Activated naive CD8-positive, alpha-beta T cell treated with anti-CD3 and anti-CD28 coated beads, Interleukin-2, amount 50 U/mL, for 24 hours (primary cell): ENCODE results near the gene FH.

Experiments
- ATAC-seq: fragments of 150-1000 bp; cut with Tn5 transposase; one replicate; pipeline ENCODE4 v1.10.0; 2021
- DNase-seq: peaks from one replicate; pipeline ENCODE4 v3.0.0; 2021
- H3K27ac Mint-ChIP-seq: one replicate; pipeline ENCODE4 v1.8.0; 2021; ENCODE audit warnings: mild to moderate bottlenecking, mixed read lengths
- H3K27me3 Mint-ChIP-seq: one replicate; pipeline ENCODE4 v1.8.0; 2021; ENCODE audit warnings: mixed read lengths
- H3K36me3 Mint-ChIP-seq: one replicate; pipeline ENCODE4 v1.8.0; 2021; ENCODE audit warnings: low read depth, mixed read lengths
- H3K4me1 Mint-ChIP-seq: one replicate; pipeline ENCODE4 v1.8.0; 2021; ENCODE audit warnings: mixed read lengths
- H3K4me3 Mint-ChIP-seq: one replicate; pipeline ENCODE4 v1.8.0; 2021; ENCODE audit warnings: mild to moderate bottlenecking, moderate library complexity, mixed read lengths
- H3K9me3 Mint-ChIP-seq: one replicate; pipeline ENCODE4 v1.8.0; 2021; ENCODE audit warnings: mixed read lengths

The FH gene

DNA sequence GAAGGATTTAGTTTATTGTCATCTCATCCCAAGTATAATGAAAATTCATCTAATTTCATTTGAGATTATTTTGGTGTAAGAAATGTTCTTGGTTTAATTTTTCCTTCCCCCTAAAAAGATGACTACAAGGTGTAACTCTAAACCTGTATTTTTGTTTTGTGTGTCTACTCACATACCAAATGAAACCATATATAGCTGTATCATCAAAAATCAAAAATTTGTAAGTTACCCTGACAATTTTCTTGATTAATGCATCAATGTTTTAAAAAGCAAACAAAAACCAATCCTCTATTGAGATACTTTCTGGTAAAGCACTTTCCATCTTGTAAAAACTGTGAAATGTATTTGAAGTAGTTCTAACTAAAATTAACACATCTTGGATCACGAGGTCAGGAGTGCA is 30.8 kb downstream of the FH start:
- DNase-seq (no peak), ATAC-seq (no peak)
- H3K9me3 Mint-ChIP-seq: no peaks in the 10 kb centered on the region
- H3K4me1 Mint-ChIP-seq: peaks cover 6% of the 10 kb centered on the region
- H3K27me3 Mint-ChIP-seq: no peaks in the 10 kb centered on the region
- no peak overlapping the region for H3K27ac Mint-ChIP-seq
- H3K36me3 Mint-ChIP-seq: peaks cover 1% of the 10 kb centered on the region
- H3K4me3 Mint-ChIP-seq: no peak overlapping the region

DNA sequence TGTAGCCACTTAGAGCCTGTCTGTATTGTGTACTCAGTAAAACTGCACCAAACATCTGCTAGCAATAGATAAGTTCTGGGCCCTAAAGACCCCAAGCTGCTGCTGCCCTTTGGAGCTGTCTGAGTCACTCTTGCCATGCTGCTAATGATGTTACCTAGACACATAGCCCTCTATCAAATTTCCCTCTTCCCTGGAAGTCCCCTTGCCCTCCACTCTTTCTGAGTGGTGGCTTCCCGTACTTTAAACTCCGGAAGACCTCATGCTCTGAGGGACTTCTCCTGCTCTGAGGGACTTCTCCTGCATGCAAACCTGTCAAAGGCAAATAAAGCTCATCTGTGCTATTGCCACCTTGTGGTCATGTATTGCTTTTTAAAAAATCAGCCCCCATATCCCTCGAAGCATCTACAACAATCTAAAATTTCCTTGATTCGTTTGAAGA is 34.0 kb downstream of the FH start:
- Mint-ChIP-seq H3K27me3 (peaks cover 7% of the 10 kb centered on the region), H3K9me3 (no peaks in the 10 kb centered on the region), H3K4me3 (no peak overlapping the region), H3K4me1 (peaks cover 12% of the 10 kb centered on the region), H3K27ac (no peak overlapping the region), H3K36me3 (no peaks in the 10 kb centered on the region)
- ATAC-seq: peak; percentile 73
- peak; percentile 3 for DNase-seq

DNA sequence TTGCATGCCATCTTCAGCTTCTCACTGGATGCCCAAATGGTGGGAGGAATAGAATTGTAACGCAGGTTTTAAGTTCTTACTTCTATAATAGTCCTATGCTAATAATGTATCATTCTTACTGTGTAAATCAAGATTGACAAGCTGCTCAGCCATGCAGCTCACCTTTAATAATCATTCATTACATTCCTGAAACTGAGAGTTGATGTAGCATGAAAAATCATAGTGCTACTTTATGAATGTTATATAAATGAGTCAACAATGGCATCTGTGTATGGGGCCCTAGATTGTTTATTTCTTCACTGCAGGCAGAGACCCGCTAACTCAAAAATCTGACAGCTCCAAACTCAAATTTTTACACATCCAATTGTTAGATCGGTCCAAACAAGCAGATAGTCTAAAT is 34.4 kb downstream of the FH start:
- Mint-ChIP-seq H3K4me3 (no peak overlapping the region), H3K27me3 (peaks cover 7% of the 10 kb centered on the region), H3K4me1 (peaks cover 12% of the 10 kb centered on the region), H3K27ac (no peak overlapping the region), H3K36me3 (no peaks in the 10 kb centered on the region), H3K9me3 (no peaks in the 10 kb centered on the region)
- DNase-seq: no peak
- peak; percentile 40 for ATAC-seq

DNA sequence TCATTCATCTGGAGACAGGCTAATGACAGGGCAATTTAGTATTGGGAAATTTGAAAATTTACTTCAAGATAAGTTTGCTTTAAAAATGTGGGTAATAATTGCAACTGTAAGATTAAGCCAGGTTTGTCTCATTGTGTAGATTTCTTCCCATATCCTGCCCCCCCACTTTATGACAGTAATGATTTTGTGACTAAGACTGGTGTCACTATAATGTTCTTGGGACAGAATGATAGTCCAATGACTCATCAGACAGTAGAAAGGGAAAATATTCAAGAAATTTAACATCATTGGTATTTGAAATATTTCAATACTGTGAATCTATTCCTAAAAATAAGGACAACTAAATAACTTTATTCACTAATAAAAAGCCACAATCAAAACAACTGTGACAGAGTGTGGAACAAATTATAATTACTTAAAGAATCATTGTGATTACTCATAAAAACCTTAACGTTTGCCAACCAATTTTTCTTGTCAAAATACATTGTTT is 36.7 kb downstream of the FH start:
- Mint-ChIP-seq H3K27ac (no peak overlapping the region), H3K36me3 (no peaks in the 10 kb centered on the region), H3K4me3 (no peak overlapping the region), H3K4me1 (peaks cover 12% of the 10 kb centered on the region), H3K27me3 (peaks cover 9% of the 10 kb centered on the region), H3K9me3 (no peaks in the 10 kb centered on the region)
- DNase-seq: no peak
- peak; percentile 37 for ATAC-seq

DNA sequence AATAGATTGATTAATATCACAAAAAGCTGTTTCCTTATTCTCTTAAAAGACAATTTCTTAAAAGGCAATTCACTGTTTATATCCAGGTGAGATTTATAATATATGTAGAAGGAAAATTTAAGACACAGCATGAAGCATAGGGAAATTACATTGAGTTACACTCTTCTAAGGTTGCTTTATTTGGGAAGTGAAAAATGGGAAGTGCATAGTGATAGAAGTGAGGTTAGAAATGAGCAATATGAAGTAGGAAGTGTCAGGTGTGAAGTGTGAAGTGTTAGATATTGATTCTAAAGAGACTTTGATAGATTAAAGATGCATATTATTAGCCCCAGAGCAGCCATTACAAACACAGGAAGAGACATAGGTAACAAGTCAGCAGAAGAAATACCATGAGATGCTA is 40.3 kb downstream of the FH start:
- ATAC-seq: no peak
- DNase-seq: no peak
- peaks cover 9% of the 10 kb centered on the region for H3K27me3 Mint-ChIP-seq
- peaks cover 6% of the 10 kb centered on the region for H3K4me1 Mint-ChIP-seq
- H3K27ac Mint-ChIP-seq: no peak overlapping the region
- H3K9me3 Mint-ChIP-seq: no peaks in the 10 kb centered on the region
- H3K4me3 Mint-ChIP-seq: no peak overlapping the region
- H3K36me3 Mint-ChIP-seq: no peaks in the 10 kb centered on the region

DNA sequence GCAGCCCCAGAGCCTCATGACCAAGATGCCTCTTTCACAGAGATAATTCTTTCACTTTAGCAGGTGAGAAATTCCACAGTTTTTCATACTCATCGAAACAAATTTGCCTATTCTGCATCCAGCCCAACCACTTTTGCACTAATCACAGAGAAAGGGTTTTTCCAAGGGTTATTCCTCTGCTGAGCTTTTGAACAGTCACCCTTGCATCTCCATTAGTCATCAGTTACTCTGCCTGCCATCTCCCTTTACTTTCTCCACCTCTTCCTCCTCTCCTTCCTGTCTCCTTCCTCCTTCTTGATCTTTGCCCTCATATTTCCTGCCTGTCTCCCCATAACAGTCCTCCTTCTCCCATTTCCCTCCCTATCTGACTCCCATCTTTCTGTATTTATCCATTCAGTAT is 43.9 kb downstream of the FH start:
- ATAC-seq (peak; percentile 36), DNase-seq (no peak)
- H3K4me3 Mint-ChIP-seq: no peak overlapping the region
- no peaks in the 10 kb centered on the region for H3K36me3 Mint-ChIP-seq
- peaks cover 4% of the 10 kb centered on the region for H3K27me3 Mint-ChIP-seq
- no peaks in the 10 kb centered on the region for H3K9me3 Mint-ChIP-seq
- H3K4me1 Mint-ChIP-seq: no peaks in the 10 kb centered on the region
- H3K27ac Mint-ChIP-seq: no peak overlapping the region

DNA sequence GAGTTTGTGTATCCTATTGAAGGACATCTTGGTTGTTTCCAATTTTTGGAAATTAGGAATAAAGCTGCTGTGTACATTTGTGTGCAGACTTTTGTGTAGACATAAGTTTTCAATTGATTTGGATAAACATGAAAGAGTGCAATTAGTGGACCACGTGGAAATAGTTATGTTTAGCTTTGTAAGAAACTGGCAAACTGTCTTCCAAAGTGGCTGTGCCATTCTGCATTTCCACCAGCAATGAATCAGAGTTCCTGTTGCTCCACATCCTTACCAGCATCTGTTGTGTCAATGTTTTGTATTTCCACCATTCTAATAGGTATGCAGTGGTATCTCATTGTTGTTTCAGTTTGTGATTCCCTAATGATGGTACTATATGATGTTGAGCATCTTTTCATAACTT is 46.5 kb downstream of the FH start:
- H3K9me3 Mint-ChIP-seq: no peaks in the 10 kb centered on the region
- peaks cover 9% of the 10 kb centered on the region for H3K27me3 Mint-ChIP-seq
- DNase-seq: no peak
- ATAC-seq: no peak
- H3K36me3 Mint-ChIP-seq: no peaks in the 10 kb centered on the region
- no peaks in the 10 kb centered on the region for H3K4me1 Mint-ChIP-seq
- no peak overlapping the region for H3K27ac Mint-ChIP-seq
- no peak overlapping the region for H3K4me3 Mint-ChIP-seq

DNA sequence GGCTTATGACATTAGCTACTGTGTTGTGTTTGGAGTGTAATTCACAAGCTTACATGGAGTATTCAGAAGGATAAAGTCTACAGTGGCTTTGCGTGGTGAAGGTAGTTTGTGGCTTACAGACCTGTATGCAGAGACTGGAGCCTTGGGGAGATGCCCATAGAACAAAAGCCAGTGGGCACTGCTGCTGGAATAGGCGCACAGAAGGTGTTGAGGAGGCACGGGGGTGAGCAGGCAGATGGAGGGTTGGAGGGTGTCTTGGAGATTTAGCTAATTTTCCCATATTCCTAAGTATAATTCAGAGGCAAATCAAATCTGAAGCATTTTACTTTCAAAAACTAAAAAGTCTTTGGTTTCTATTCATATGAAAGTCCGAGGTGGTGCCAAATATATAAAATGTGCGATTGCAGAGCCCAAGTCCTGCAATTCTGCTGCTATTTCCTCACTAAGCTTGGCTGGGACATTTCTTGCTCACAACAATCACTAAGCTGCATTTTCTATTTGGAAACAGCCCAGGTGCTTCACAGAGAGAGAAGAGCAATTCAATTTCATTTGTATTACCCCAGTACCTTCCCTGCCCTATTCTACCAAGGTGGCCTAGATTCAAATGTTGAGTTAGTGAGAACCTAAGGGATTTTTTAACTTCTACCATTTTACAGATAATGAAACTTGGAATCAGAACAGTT is 48.5 kb downstream of the FH start:
- no peaks in the 10 kb centered on the region for H3K9me3 Mint-ChIP-seq
- H3K36me3 Mint-ChIP-seq: no peaks in the 10 kb centered on the region
- no peak overlapping the region for H3K27ac Mint-ChIP-seq
- peaks cover 9% of the 10 kb centered on the region for H3K27me3 Mint-ChIP-seq
- no peaks in the 10 kb centered on the region for H3K4me1 Mint-ChIP-seq
- DNase-seq: no peak
- no peak for ATAC-seq
- no peak overlapping the region for H3K4me3 Mint-ChIP-seq

DNA sequence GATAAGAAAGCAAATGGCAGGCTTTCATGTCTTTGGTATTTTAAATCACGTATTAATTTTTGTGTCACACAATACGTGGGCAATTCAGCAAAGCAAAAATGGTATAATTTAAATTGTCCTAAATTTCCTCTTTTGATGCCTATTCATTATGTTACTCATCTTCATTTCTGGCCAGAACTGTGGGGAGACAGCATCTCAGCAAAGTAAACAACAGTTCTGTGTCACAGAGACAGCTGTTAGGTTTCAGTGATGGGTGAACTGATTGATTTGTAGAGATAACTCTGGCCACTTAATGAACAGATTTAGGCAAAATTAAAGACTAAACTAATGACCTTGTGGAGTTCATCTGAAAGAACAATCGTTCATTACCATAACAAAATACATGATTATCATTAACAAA is 49.2 kb downstream of the FH start:
- ATAC-seq (no peak), DNase-seq (no peak)
- H3K9me3 Mint-ChIP-seq: no peaks in the 10 kb centered on the region
- no peak overlapping the region for H3K27ac Mint-ChIP-seq
- H3K4me3 Mint-ChIP-seq: no peak overlapping the region
- no peaks in the 10 kb centered on the region for H3K4me1 Mint-ChIP-seq
- peaks cover 9% of the 10 kb centered on the region for H3K27me3 Mint-ChIP-seq
- no peaks in the 10 kb centered on the region for H3K36me3 Mint-ChIP-seq

DNA sequence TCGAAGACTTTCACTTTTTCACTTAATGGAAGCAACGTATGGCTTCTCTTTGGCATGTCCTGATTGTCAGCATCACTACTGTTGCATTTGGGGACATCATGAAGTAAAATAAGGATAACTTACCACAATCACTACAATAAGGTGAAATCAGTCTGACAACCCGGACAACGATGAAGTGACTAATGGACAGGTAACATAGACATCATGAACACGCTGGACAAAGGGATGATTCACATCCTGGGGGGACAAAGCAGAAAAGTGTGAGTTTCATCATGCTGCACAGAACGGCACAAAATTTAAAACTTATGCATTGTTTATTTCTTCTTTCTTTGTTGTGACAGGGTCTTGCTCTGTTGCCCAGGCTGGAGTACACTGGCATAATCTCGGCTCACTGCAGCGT is 53.9 kb downstream of the FH start:
- H3K36me3 Mint-ChIP-seq: no peaks in the 10 kb centered on the region
- H3K4me1 Mint-ChIP-seq: no peaks in the 10 kb centered on the region
- H3K27ac Mint-ChIP-seq: no peak overlapping the region
- H3K27me3 Mint-ChIP-seq: peaks cover 8% of the 10 kb centered on the region
- ATAC-seq (no peak), DNase-seq (no peak)
- H3K4me3 Mint-ChIP-seq: no peak overlapping the region
- H3K9me3 Mint-ChIP-seq: no peaks in the 10 kb centered on the region

DNA sequence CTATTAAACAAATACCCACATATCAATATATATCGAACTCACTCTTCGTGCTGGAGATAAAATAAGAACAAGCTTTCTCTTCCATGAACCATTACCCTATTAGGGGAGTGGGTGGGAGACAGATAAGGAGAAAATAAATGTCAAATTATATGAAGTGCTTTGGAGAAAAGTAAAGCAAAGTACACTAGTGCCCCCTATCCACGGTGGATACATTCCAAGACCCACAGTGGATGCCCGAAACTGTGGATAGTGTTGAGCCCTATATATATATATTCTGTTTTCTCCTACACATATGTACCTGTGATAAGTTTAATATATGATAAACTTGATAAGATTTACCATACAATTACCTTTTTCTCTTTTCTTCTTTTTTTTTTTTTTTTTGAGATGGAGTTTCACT is 54.6 kb downstream of the FH start:
- DNase-seq: no peak
- Mint-ChIP-seq H3K36me3 (no peaks in the 10 kb centered on the region), H3K9me3 (no peaks in the 10 kb centered on the region), H3K27ac (no peak overlapping the region), H3K27me3 (peaks cover 8% of the 10 kb centered on the region), H3K4me3 (no peak overlapping the region), H3K4me1 (no peaks in the 10 kb centered on the region)
- ATAC-seq: no peak

DNA sequence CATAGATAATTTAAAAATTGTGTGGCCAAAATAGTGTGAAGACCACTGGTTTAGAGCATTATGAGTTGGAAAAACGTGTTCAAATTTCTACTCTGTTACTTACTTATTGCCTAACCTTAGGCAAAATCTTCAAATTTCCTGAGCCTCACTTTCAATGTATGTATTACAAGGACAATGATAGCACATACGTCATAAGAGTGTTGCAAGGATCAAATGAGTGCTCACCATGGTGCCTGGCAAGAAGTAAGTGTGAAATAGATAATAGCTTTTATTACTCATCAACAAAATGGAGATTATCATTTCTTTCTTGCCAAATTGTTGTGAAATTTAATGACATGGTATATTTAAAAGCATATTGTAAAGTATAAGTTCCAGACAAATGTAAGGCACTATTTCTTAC is 57.2 kb downstream of the FH start:
- Mint-ChIP-seq H3K4me1 (no peaks in the 10 kb centered on the region), H3K27ac (no peak overlapping the region), H3K36me3 (no peaks in the 10 kb centered on the region), H3K9me3 (no peaks in the 10 kb centered on the region), H3K27me3 (peaks cover 1% of the 10 kb centered on the region), H3K4me3 (no peak overlapping the region)
- ATAC-seq: no peak
- no peak for DNase-seq

DNA sequence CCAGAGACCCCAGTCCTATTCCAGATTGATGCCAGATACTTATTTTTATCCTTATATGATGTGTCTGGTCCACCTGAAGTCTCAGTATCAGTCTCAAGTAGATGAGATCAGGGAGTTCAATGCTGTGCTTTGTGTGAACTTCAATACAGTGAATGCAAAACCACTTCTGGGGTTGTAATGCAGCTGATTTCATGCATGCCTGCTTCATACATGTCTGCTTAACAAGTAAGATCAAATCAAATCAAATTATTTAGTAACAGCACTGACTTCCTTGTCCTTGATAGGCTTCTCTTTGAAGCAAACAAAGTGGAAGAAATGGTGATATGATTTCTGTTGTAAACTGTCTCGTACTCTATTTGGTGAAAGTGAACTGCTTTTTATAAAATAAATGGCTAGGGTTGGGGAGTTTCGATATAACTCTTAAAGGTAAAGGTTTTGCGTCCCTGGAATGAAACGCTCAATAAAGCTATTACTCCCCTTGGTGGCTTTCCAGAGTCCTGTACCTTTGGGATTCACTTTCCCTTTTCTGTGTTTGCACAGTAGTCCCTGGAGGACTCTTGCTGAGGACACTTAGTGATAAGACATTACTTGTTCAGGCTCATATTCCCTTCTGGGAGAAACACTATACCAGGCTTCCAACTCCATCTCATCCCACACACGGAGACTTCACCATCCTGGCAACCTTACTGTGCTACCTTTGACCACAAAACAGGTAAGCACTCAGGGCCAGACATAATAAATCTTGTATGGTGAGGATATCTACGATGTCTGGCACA is 59.3 kb downstream of the FH start:
- DNase-seq (no peak), ATAC-seq (no peak)
- H3K4me3 Mint-ChIP-seq: no peak overlapping the region
- no peaks in the 10 kb centered on the region for H3K4me1 Mint-ChIP-seq
- no peak overlapping the region for H3K27ac Mint-ChIP-seq
- H3K36me3 Mint-ChIP-seq: no peaks in the 10 kb centered on the region
- H3K9me3 Mint-ChIP-seq: no peaks in the 10 kb centered on the region
- H3K27me3 Mint-ChIP-seq: peaks cover 1% of the 10 kb centered on the region

DNA sequence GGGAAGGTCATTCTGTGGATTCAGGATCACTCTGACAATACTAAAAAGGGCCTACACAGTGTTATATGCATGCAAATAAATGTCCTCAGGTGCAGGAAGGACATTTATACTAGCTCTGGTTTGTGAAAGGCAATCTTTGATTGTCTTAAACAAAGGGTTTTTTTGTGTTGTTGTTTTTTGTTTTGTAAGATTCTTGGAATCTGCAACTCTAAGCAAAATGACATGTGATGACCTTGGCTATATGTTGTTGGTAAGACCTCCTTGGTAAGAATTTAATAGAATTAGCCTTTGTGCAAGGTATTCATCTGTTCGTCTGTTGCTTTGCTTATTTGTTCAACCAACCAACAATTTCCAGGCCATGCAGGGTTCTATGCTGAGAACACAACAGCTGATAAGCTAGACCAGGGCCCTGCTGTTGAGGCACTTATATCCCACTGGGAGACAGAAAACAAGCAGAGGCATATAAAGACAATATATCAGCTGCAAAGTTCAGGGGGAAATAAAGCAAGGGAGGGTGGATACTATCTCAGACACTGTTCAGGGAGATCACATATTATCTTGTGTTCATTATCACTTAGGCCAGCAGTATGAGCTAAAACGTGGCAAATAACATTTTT is 60.3 kb downstream of the FH start:
- no peaks in the 10 kb centered on the region for H3K4me1 Mint-ChIP-seq
- no peaks in the 10 kb centered on the region for H3K36me3 Mint-ChIP-seq
- no peak for DNase-seq
- no peak for ATAC-seq
- H3K27ac Mint-ChIP-seq: no peak overlapping the region
- H3K4me3 Mint-ChIP-seq: no peak overlapping the region
- no peaks in the 10 kb centered on the region for H3K9me3 Mint-ChIP-seq
- H3K27me3 Mint-ChIP-seq: peaks cover 3% of the 10 kb centered on the region

DNA sequence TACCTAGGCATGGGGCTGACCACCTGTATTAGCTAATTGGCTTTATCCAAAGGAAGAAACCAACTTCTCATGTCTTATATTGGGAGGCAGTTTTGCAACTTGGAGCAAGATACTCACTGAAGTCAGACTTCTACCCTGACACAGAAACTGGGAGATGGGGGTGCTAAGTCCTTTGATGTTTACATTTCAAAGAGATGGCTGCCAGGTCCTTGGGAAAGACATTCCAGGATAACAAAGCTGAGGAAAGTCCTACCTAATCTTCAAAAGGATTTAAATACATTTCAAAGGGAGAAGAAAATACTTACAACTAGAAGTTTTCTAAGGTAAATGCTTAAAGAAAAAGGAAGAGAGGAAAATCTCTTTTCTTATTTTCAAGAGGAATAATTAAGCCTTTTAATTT is 62.1 kb downstream of the FH start:
- Mint-ChIP-seq H3K36me3 (no peaks in the 10 kb centered on the region), H3K4me3 (no peak overlapping the region), H3K4me1 (no peaks in the 10 kb centered on the region), H3K9me3 (no peaks in the 10 kb centered on the region), H3K27ac (no peak overlapping the region), H3K27me3 (peaks cover 1% of the 10 kb centered on the region)
- no peak for ATAC-seq
- DNase-seq: no peak
